HepG2 (cell line): ENCODE results near the gene BPHL. TPM values are rescaled to one million over a fixed set of nuclear protein-coding genes. Genes with fewer than 3 reads are reported as not detected.

Source experiments
- ARID2 ChIP-seq: sonication (generic); formaldehyde crosslinking; IDR thresholded peaks from 2 replicates; pipeline ENCODE4 v1.8.1; 2022; ENCODE audit warnings: mild to moderate bottlenecking, missing genetic modification reagents, borderline replicate concordance
- FLYWCH1 ChIP-seq: sonication (generic); formaldehyde crosslinking; IDR thresholded peaks from 2 replicates; pipeline ENCODE4 v1.8.1; 2023; ENCODE audit warnings: mild to moderate bottlenecking, missing genetic modification reagents
- FOXA1 ChIP-seq, 2 experiments: fragments of 450-650 bp in 1 of 2; sonication (generic) in 1 of 2; formaldehyde crosslinking in 1 of 2; IDR thresholded peaks; 2 replicates each; pipeline versions ENCODE4 v1.4.0 to v1.6.1; 2016 to 2020; ENCODE audit warnings: missing genetic modification reagents in 1 of 2
- GATAD2A ChIP-seq: IDR thresholded peaks from 2 replicates; pipeline ENCODE4 v1.6.1; 2016
- HMGA1 ChIP-seq: sonication (generic); formaldehyde crosslinking; conservative IDR thresholded peaks from 2 replicates; pipeline ENCODE4 v1.4.0; 2020; ENCODE audit warnings: missing genetic modification reagents
- MEIS1 ChIP-seq: sonication (generic); formaldehyde crosslinking; IDR thresholded peaks from 2 replicates; pipeline ENCODE4 v1.9.0; 2021; ENCODE audit warnings: mild to moderate bottlenecking, missing genetic modification reagents, moderate library complexity, borderline replicate concordance
- MTA1 ChIP-seq: sonication (generic); formaldehyde crosslinking; IDR thresholded peaks from 2 replicates; pipeline ENCODE4 v1.4.0; 2020; ENCODE audit warnings: missing genetic modification reagents, mild to moderate bottlenecking, borderline replicate concordance
- STAG1 ChIP-seq: sonication (generic); formaldehyde crosslinking; IDR thresholded peaks from 2 replicates; pipeline ENCODE4 v1.4.0; 2020; ENCODE audit warnings: missing genetic modification reagents
- YEATS2 ChIP-seq: sonication (generic); formaldehyde crosslinking; IDR thresholded peaks from 2 replicates; pipeline ENCODE4 v1.4.0; 2020; ENCODE audit warnings: missing genetic modification reagents, borderline replicate concordance
- ZKSCAN8 ChIP-seq: IDR thresholded peaks from 2 replicates; pipeline ENCODE4 v1.6.1; 2016; ENCODE audit warnings: borderline replicate concordance, missing genetic modification reagents, missing compliant biosample characterization
- ZNF136 ChIP-seq: sonication (generic); formaldehyde crosslinking; IDR thresholded peaks from 2 replicates; pipeline ENCODE4 v1.8.1; 2022; ENCODE audit warnings: low read depth, mild to moderate bottlenecking, moderate library complexity, missing genetic modification reagents
- ZNF230 ChIP-seq: sonication (generic); formaldehyde crosslinking; IDR thresholded peaks from 2 replicates; pipeline ENCODE4 v1.4.0; 2020; ENCODE audit warnings: mild to moderate bottlenecking, missing genetic modification reagents
- ZNF329 ChIP-seq: sonication (generic); formaldehyde crosslinking; IDR thresholded peaks from 2 replicates; pipeline ENCODE4 v1.9.0; 2021; ENCODE audit warnings: low read depth, mild to moderate bottlenecking, missing genetic modification reagents
- ZNF773 ChIP-seq: sonication (generic); formaldehyde crosslinking; IDR thresholded peaks from 2 replicates; pipeline ENCODE4 v1.4.0; 2020; ENCODE audit warnings: missing genetic modification reagents, borderline replicate concordance
- polyA plus RNA-seq, 8 experiments: library from polyadenylated mRNA; depleted of rRNA in 3 of 8; stranded (reverse) in 7 of 8; unstranded in 1 of 8; fragments of >200 nt; fragmentation: Illumina TruSeq in 4 of 8; extraction: Trizol in 4 of 8; gene quantifications; 2 replicates each; pipeline versions ENCODE4 v1.2.1 to v1.2.3, GENCODE V29; 2011 to 2016; ENCODE audit warnings: low read depth in 4 of 8, missing spikeins in 1 of 8, mixed read lengths in 1 of 8; ENCODE audit not compliant: insufficient read depth in 1 of 8
- total RNA-seq, 5 experiments: library from RNA; depleted of rRNA; stranded (reverse); fragments of >200 nt; fragmentation: Illumina TruSeq; extraction: Trizol; gene quantifications; 2 replicates each; pipeline ENCODE4 v1.2.3, GENCODE V29; 2016; ENCODE audit warnings: low read depth in 1 of 5
- TF ChIP-seq, protein P1 (sequence below), 2 experiments: sonication (generic) in 1 of 2; formaldehyde crosslinking in 1 of 2; IDR thresholded peaks; 2 replicates each; pipeline versions ENCODE4 v1.4.0 to v1.6.1; 2018 to 2020; ENCODE audit warnings: missing genetic modification reagents in 2 of 2, borderline replicate concordance in 1 of 2, low read depth in 1 of 2, mild to moderate bottlenecking in 1 of 2, missing biosample characterization in 1 of 2
- TF ChIP-seq, protein P2 (sequence below): sonication (generic); formaldehyde crosslinking; IDR thresholded peaks from 2 replicates; pipeline ENCODE4 v1.4.0; 2020; ENCODE audit warnings: mild to moderate bottlenecking, missing genetic modification reagents
- TF ChIP-seq, protein P3 (sequence below): sonication (generic); formaldehyde crosslinking; IDR thresholded peaks from 2 replicates; pipeline ENCODE4 v1.4.0; 2020; ENCODE audit warnings: mild to moderate bottlenecking, low read depth, missing genetic modification reagents
- TF ChIP-seq, protein P4 (sequence below): sonication (generic); formaldehyde crosslinking; IDR thresholded peaks from 2 replicates; pipeline ENCODE4 v1.5.0; 2020; ENCODE audit warnings: missing genetic modification reagents
- TF ChIP-seq, protein P5 (sequence below): sonication (generic); formaldehyde crosslinking; IDR thresholded peaks from 2 replicates; pipeline ENCODE4 v1.5.0; 2020; ENCODE audit warnings: mild to moderate bottlenecking, missing genetic modification reagents, moderate library complexity
- TF ChIP-seq, protein P6 (sequence below): IDR thresholded peaks from 2 replicates; pipeline ENCODE4 v1.6.1; 2016; ENCODE audit warnings: missing compliant biosample characterization, missing genetic modification reagents, borderline replicate concordance
- TF ChIP-seq, protein P7 (sequence below): sonication (generic); formaldehyde crosslinking; IDR thresholded peaks from 2 replicates; pipeline ENCODE4 v1.4.0; 2020; ENCODE audit warnings: missing genetic modification reagents

The BPHL gene
- total and polyA plus RNA-seq, 2 of the 13 experiments (the other 11 are each of a cell fraction or from before 2014, with no cell fraction given): 37.8 to 39.5 TPM

DNA sequence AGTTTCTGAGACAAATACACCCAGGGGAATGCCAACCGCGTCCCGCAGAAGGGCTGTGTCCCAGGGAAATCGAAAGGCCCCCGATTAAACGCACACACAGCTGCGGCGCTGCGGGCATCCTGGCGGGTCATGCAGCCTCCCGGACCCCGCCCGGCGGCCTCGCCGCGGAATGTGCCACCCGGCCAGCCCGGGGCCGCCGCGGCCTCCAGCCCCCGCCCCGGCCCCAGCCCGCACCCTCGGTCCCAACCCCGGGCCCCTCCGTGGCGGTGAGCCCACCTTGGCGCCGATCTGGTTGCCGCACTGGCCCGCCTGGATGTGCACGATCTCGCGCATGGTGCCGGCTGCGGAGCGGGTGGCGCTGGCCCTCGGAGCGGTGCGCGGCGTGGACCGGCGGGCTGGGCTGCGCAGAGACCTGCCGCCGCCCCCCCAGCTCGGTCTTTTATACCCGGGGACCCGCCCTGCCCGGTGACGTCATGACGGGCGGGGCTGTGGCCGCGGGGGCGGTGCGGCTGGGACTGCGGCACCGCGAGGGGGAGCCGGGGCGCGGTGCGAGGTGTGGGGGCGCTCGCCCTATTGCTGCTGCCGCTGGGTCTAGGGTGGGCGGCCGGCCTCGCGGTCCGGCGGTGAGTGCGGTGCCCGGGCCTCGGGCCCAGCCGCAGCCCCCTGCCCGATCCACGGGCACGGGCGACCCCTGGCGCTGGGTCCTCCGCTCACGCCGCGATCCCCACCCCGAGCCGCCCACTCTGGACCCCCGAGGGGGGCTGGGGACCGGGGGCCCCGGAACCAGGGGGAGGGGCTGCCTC lies 38.8 kb downstream of the BPHL start, which contains the start of gene TUBB2A (continued):
- TF ChIP-seq, protein P1, sequence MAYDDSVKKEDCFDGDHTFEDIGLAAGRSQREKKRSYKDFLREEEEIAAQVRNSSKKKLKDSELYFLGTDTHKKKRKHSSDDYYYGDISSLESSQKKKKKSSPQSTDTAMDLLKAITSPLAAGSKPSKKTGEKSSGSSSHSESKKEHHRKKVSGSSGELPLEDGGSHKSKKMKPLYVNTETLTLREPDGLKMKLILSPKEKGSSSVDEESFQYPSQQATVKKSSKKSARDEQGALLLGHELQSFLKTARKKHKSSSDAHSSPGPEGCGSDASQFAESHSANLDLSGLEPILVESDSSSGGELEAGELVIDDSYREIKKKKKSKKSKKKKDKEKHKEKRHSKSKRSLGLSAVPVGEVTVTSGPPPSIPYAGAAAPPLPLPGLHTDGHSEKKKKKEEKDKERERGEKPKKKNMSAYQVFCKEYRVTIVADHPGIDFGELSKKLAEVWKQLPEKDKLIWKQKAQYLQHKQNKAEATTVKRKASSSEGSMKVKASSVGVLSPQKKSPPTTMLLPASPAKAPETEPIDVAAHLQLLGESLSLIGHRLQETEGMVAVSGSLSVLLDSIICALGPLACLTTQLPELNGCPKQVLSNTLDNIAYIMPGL (CRISPR knock-in tag; IDR thresholded peaks at IDR 0.05; ENCODE audit: borderline replicate concordance in 1 of 2, low read depth in 1 of 2): peak; percentile 77 to 80; a peak in 3 of 4 replicates
- TF ChIP-seq, protein P2, sequence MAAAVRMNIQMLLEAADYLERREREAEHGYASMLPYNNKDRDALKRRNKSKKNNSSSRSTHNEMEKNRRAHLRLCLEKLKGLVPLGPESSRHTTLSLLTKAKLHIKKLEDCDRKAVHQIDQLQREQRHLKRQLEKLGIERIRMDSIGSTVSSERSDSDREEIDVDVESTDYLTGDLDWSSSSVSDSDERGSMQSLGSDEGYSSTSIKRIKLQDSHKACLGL (CRISPR knock-in tag): peak; percentile 74
- TF ChIP-seq, protein P3, sequence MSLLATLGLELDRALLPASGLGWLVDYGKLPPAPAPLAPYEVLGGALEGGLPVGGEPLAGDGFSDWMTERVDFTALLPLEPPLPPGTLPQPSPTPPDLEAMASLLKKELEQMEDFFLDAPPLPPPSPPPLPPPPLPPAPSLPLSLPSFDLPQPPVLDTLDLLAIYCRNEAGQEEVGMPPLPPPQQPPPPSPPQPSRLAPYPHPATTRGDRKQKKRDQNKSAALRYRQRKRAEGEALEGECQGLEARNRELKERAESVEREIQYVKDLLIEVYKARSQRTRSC (CRISPR knock-in tag): 0 out of 2 replicates have a peak, but pooled peaks have one; percentile 62
- TF ChIP-seq ZNF773 (CRISPR knock-in tag) (no peak), ZKSCAN8 (CRISPR knock-in tag) (peak; percentile 36; the same call in 1 of the 2 replicates), YEATS2 (CRISPR knock-in tag) (no peak), FOXA1 (IDR thresholded peaks at IDR 0.05) (no peak), FOXA1 (CRISPR knock-in tag; IDR thresholded peaks at IDR 0.05) (0 out of 2 replicates have a peak, but pooled peaks have one; percentile 31), HMGA1 (no peak), GATAD2A (CRISPR knock-in tag) (no peak), MTA1 (CRISPR knock-in tag) (peak; percentile 60), ZNF136 (CRISPR knock-in tag) (no peak), ARID2 (CRISPR knock-in tag) (no peak), FLYWCH1 (no peak), STAG1 (CRISPR knock-in tag) (peak; percentile 50), MEIS1 (CRISPR knock-in tag) (0 out of 2 replicates have a peak, but pooled peaks have one; percentile 63), ZNF329 (CRISPR knock-in tag) (peak; percentile 89), ZNF230 (peak; percentile 56; the same call in 1 of the 2 replicates)
- TF ChIP-seq, protein P4, sequence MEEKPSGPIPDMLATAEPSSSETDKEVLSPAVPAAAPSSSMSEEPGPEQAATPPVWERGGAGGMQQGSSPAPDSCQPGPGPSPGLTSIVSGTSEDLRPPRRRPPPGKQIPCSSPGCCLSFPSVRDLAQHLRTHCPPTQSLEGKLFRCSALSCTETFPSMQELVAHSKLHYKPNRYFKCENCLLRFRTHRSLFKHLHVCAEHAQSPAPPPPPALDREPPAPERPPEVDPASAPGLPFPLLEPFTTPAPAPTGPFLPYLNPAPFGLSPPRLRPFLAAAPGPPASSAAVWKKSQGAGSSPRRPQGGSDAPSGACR (CRISPR knock-in tag): no peak; the same call in none of the 2 replicates
- TF ChIP-seq, protein P5, sequence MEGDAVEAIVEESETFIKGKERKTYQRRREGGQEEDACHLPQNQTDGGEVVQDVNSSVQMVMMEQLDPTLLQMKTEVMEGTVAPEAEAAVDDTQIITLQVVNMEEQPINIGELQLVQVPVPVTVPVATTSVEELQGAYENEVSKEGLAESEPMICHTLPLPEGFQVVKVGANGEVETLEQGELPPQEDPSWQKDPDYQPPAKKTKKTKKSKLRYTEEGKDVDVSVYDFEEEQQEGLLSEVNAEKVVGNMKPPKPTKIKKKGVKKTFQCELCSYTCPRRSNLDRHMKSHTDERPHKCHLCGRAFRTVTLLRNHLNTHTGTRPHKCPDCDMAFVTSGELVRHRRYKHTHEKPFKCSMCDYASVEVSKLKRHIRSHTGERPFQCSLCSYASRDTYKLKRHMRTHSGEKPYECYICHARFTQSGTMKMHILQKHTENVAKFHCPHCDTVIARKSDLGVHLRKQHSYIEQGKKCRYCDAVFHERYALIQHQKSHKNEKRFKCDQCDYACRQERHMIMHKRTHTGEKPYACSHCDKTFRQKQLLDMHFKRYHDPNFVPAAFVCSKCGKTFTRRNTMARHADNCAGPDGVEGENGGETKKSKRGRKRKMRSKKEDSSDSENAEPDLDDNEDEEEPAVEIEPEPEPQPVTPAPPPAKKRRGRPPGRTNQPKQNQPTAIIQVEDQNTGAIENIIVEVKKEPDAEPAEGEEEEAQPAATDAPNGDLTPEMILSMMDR (CRISPR knock-in tag): peak; percentile 76
- TF ChIP-seq, protein P6, sequence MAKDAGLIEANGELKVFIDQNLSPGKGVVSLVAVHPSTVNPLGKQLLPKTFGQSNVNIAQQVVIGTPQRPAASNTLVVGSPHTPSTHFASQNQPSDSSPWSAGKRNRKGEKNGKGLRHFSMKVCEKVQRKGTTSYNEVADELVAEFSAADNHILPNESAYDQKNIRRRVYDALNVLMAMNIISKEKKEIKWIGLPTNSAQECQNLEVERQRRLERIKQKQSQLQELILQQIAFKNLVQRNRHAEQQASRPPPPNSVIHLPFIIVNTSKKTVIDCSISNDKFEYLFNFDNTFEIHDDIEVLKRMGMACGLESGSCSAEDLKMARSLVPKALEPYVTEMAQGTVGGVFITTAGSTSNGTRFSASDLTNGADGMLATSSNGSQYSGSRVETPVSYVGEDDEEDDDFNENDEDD (CRISPR knock-in tag): peak; percentile 75; the same call in 1 of the 2 replicates
- TF ChIP-seq, protein P7, sequence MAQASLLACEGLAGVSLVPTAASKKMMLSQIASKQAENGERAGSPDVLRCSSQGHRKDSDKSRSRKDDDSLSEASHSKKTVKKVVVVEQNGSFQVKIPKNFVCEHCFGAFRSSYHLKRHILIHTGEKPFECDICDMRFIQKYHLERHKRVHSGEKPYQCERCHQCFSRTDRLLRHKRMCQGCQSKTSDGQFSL: peak; percentile 96
